HAP-1 (cell line): ENCODE data around the gene SLC9C1.

ENCODE experiments used
- DNase-seq, 2 experiments: peaks; one replicate each; pipeline ENCODE4 v3.0.0-alpha.2; 2016 to 2020; ENCODE audit warnings: low spot score in 2 of 2
- H3K27me3 ChIP-seq: fragments of 250-450 bp; sonication (Bioruptor Pico); 2 replicates; pipeline ENCODE4 v1.5.1; 2020; ENCODE audit warnings: low read depth, mild to moderate bottlenecking, moderate library complexity
- H3K36me3 ChIP-seq: fragments of 250-450 bp; sonication (Bioruptor Pico); replicated peaks from 2 replicates; pipeline ENCODE4 v1.5.1; 2020; ENCODE audit warnings: mild to moderate bottlenecking
- H3K4me1 ChIP-seq: fragments of 250-450 bp; sonication (Bioruptor Pico); 2 replicates; pipeline ENCODE4 v1.5.1; 2020; ENCODE audit warnings: mild to moderate bottlenecking
- H3K4me3 ChIP-seq: fragments of 250-450 bp; sonication (Bioruptor Pico); 2 replicates; pipeline ENCODE4 v1.5.1; 2020; ENCODE audit warnings: mild to moderate bottlenecking, moderate library complexity
- H3K9me3 ChIP-seq: fragments of 250-450 bp; sonication (Bioruptor Pico); 2 replicates; pipeline ENCODE4 v1.5.1; 2020; ENCODE audit warnings: mild to moderate bottlenecking, moderate library complexity
- in situ Hi-C: fragments of 300-500 bp; cut with MboI; formaldehyde crosslinking; loops from 3 replicates; pipeline ENCODE4 v1.14.3; 2020; ENCODE audit warnings: low sequenced_read_pairs, inconsistent platforms, mixed read lengths

SLC9C1 gene

GRCh38 chr3:112293368-112294321, at the start of gene SLC9C1:
SLC9C1 (minus strand) TSS chr3:112294216; CDS start chr3:112286791, 7,425 bp downstream.
- H3K4me3 ChIP-seq: no peak within 1 kb of the TSS
- peak; percentile 70 to 71 for DNase-seq
- H3K36me3 ChIP-seq: no peaks in the 10 kb centered on the region
- no peaks in the 10 kb centered on the region for H3K27me3 ChIP-seq
- peaks cover 26% of the 10 kb centered on the region for H3K4me1 ChIP-seq
- in situ Hi-C loops: loop anchor here (25.0 kb wide), 1 partner anchor 181 kb away; no protein-coding TSS in a partner anchor
- H3K9me3 ChIP-seq: no peaks in the 10 kb centered on the region

GRCh38 chr3:112341386-112341785, 47.4 kb upstream of the SLC9C1 start:
- H3K36me3 ChIP-seq: no peaks in the 10 kb centered on the region
- no peak overlapping the region for H3K4me3 ChIP-seq
- in situ Hi-C loops: no loop called here
- H3K9me3 ChIP-seq: no peaks in the 10 kb centered on the region
- H3K4me1 ChIP-seq: no peaks in the 10 kb centered on the region
- H3K27me3 ChIP-seq: no peaks in the 10 kb centered on the region
- DNase-seq: no peak

DNA sequence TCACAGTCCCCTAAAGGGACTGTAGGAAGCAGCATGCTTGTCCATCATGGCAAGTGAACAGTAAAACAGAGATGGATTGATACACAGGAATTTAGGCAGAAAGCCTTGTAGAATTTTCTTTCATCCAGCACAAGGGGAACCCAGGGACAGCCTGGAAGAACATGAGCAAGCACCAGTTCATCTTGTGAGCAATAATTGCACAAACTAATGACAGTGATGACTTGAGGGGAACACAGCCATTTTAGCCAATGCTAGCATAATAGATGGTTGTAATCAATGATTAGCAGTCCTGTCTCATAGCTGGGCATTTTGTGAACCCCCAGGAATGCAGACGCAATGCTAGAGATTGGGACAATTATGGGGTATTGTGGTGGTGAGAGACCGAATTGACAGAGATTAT, 45.6 kb upstream of the SLC9C1 start:
- no peaks in the 10 kb centered on the region for H3K36me3 ChIP-seq
- in situ Hi-C loops: loop anchor here (10.0 kb wide), 1 partner anchor 185 kb away; no protein-coding TSS in a partner anchor
- no peak for DNase-seq
- H3K4me3 ChIP-seq: no peak overlapping the region
- no peaks in the 10 kb centered on the region for H3K27me3 ChIP-seq
- H3K4me1 ChIP-seq: no peaks in the 10 kb centered on the region
- no peaks in the 10 kb centered on the region for H3K9me3 ChIP-seq

DNA sequence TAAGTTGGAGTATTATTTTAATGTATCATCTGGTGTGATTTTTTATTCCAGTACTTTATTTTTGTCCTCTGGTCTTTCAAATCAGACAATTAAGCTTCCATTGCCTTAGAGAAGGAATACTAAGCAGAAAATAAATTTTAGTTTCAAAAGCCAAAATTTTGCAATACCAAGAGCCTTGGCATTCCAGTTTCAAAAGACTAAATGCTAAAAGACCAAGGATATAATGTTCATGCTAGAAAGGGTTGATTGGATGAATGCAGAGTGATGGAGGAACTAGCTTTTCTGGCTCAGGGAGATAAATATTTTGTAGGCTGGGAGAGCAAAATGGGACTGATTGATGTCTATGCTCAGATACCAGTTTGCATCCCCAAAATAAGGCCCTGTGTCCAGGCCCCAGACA, 45.1 kb upstream of the SLC9C1 start:
- Histone ChIP-seq H3K36me3 (no peaks in the 10 kb centered on the region), H3K9me3 (no peaks in the 10 kb centered on the region), H3K4me1 (no peaks in the 10 kb centered on the region; the same call in 1 of the 2 replicates), H3K27me3 (no peaks in the 10 kb centered on the region), H3K4me3 (no peak overlapping the region)
- in situ Hi-C loops: loop anchor here (10.0 kb wide), 1 partner anchor 186 kb away; no protein-coding TSS in a partner anchor
- DNase-seq: no peak

DNA sequence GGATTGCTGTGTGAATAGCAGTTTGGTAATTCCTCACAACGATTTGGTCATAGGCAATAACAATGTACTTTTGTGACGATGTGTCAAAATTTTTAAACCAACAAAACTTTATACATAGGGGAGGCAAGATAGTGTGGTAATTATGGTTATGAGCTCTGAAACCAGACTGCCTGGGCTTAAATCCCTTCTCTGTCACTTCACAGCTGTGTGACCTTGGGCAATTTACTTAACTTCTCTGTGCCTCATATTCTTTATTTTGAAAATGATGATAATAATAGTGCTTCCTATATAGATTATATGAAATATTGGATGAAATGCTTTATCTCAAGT, 44.7 kb upstream of the SLC9C1 start:
- Histone ChIP-seq H3K36me3 (no peaks in the 10 kb centered on the region), H3K4me3 (no peak overlapping the region), H3K9me3 (no peaks in the 10 kb centered on the region), H3K27me3 (no peaks in the 10 kb centered on the region), H3K4me1 (peaks cover 4% of the 10 kb centered on the region)
- in situ Hi-C loops: loop anchor here (10.0 kb wide), 1 partner anchor 186 kb away; no protein-coding TSS in a partner anchor
- DNase-seq: no peak

DNA sequence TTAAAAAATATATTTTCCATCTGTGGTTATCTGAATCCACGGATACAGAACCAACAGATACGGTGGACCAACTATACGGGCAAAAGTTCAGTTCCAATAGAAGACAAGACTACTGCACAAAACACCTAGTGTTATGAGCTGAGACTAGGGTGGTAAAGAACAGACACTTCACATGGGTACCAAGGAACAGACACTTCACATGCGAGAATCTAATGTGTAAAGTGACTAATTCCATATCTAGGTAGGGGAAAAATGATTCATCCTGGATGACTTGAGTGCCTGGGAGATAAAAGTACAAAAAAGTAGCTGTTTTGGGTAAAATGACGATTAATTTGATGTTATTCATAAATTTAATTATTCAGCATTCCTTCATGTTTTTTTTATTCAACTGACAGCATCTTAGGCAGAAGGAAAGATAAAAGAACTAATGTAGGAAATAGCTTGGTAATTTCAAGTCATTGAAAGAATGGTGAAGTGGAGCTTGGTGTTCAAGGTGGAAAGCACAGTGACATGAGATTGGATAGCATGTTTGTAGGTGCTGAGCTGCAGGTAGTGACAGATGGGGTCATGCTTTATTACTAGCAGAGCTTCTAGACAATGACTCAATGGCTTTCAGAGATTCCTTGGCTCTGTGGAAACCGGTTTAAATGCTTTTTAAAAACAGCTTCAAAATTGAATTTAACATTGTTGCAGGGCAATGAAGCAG, 44.2 kb upstream of the SLC9C1 start:
- Histone ChIP-seq H3K36me3 (no peaks in the 10 kb centered on the region), H3K4me3 (no peak overlapping the region), H3K4me1 (peaks cover 5% of the 10 kb centered on the region), H3K9me3 (no peaks in the 10 kb centered on the region), H3K27me3 (no peaks in the 10 kb centered on the region)
- in situ Hi-C loops: loop anchor here (10.0 kb wide), 1 partner anchor 187 kb away; no protein-coding TSS in a partner anchor
- no peak for DNase-seq

DNA sequence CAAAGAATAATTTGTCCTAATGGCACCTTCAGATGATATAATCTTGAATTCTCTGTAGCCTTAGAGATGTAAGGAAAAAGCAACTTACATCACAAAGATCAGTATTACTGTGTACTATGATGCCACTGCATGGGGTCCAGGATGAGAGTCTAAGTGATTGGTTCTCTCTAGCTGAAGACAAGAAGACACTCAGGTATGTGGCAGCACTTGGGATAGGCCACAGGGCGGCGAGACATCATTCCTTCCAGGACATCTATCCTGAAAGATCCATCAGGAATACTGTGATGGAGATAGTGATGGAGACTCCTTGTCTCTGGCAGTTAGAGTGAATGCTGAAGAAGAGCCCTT, 41.4 kb upstream of the SLC9C1 start:
- Histone ChIP-seq H3K27me3 (no peaks in the 10 kb centered on the region), H3K9me3 (no peaks in the 10 kb centered on the region), H3K36me3 (no peaks in the 10 kb centered on the region), H3K4me1 (peaks cover 5% of the 10 kb centered on the region), H3K4me3 (no peak overlapping the region)
- DNase-seq: no peak
- in situ Hi-C loops: loop anchor here (10.0 kb wide), 1 partner anchor 189 kb away; no protein-coding TSS in a partner anchor

- no peak for DNase-seq
- Histone ChIP-seq H3K4me3 (no peak overlapping the region), H3K27me3 (no peaks in the 10 kb centered on the region), H3K36me3 (no peaks in the 10 kb centered on the region), H3K9me3 (no peaks in the 10 kb centered on the region), H3K4me1 (peaks cover 5% of the 10 kb centered on the region)
- in situ Hi-C loops: loop anchor here (10.0 kb wide), 1 partner anchor 190 kb away; no protein-coding TSS in a partner anchor
Measured at GRCh38 chr3:112334691-112335433, 40.8 kb upstream of the SLC9C1 start.

DNA sequence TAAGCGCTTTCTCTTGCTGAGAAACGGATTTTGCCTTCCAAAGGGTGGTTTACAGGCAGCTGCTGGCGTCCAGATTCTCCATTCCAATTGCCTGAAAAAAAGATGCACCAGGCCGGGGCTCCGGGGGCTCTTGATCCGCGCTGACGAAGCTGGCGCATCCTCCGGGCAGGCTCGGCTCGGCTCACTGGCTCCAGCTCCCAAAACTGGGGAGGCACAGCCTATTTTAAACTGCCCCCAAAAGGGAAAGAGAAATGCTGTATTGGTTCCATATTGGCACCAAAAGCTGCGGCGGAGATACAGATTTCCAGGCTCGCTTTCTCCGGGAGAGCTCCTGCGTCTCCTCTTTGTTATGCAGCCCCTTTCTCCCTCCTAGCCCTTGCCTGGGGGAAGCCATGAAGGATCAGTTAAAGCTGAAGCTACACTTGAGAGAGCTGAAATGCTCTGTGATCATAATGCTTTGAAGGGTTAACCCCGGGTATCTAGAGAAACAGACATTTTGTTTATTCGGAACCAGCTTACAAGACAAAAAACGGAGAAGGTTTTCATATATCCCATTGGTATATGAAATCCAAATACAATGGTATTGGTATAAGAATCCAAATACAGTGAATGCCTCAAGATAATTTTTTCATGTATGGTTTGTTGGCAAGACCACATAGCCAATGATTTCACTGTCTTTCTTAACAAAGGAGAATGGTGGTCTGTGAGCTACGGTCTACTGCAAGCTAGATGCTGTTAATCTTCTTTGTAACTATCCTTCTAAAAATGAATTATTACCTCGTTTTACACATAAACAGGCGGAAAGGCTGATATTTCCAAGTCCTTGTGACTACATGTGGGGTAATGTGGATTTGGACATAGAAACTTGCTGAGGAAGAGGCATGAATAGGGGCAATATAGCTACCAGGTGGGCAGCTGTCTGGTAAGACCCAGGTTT, 39.6 kb upstream of the SLC9C1 start:
- DNase-seq: peak; percentile 71 to 78
- Histone ChIP-seq H3K27me3 (no peaks in the 10 kb centered on the region), H3K36me3 (no peaks in the 10 kb centered on the region), H3K4me3 (peak overlapping the region; percentile 40), H3K9me3 (no peaks in the 10 kb centered on the region), H3K4me1 (peaks cover 5% of the 10 kb centered on the region)
- in situ Hi-C loops: loop anchor here (10.0 kb wide), 1 partner anchor 191 kb away; no protein-coding TSS in a partner anchor

DNA sequence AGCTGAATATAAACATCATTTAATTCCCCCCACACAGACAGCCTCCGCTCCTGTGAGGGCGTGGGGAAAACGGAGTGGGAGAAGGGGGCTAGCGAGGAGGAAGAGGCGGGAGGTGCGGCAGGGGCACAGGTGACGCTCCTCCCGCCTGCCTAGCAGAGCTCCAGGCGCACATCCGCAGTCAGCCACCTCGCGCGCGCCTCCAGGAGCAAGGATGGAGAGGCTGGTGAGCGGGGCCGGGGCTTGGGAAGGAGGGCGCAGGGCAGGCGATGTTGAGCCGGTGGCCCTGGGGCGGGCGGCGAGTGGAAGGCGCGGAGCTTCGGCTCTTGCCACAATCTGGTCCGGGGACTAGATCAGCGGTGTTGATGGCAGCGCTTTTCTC, 39.0 kb upstream of the SLC9C1 start, which contains the start of gene CD200:
Gene CD200, plus strand, starts transcription at position 155 of the 379 bp plus-strand sequence. Its CDS starts 57 bp downstream, at position 212.
- Histone ChIP-seq H3K36me3 (no peaks in the 10 kb centered on the region), H3K9me3 (no peaks in the 10 kb centered on the region), H3K4me1 (peaks cover 5% of the 10 kb centered on the region), H3K4me3 (peak within 1 kb of the TSS; percentile 40), H3K27me3 (no peaks in the 10 kb centered on the region)
- peak; percentile 56 to 82 for DNase-seq
- in situ Hi-C loops: loop anchor here (10.0 kb wide), 1 partner anchor 192 kb away; no protein-coding TSS in a partner anchor

- DNase-seq: no peak
- Histone ChIP-seq H3K4me3 (no peak overlapping the region), H3K9me3 (no peaks in the 10 kb centered on the region), H3K4me1 (peaks cover 7% of the 10 kb centered on the region), H3K36me3 (no peaks in the 10 kb centered on the region), H3K27me3 (no peaks in the 10 kb centered on the region)
- in situ Hi-C loops: loop anchor here (10.0 kb wide), 1 partner anchor 193 kb away; no protein-coding TSS in a partner anchor
Measured at GRCh38 chr3:112331851-112332250, 37.8 kb upstream of the SLC9C1 start.

DNA sequence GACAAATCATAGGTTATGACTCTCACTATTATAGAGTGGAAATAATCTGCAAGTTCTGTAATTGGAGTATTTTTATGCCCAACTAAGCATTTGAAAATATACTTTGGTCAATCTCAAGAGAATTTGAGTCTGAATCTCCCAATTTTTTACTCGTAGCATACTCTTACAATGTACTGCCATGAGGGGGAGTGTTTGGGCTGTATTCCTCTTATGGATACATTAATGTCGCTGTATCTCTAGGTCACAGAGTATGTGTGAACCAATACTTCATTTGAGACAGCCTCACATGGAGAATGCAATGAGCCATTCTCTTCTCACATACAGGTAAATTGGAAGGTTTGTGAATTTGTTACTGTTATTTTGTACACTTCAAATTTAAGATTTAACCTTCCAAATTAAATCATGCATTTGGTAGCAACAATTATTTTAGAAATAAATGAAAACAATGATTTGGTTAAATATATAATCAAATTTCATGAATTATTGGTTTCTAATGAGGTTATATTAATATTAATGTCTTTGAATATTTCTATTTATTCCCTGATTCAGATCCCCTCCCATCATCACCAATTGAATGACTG, 33.4 kb upstream of the SLC9C1 start:
- Histone ChIP-seq H3K27me3 (no peaks in the 10 kb centered on the region; the same call in 1 of the 2 replicates), H3K4me3 (no peak overlapping the region), H3K4me1 (peaks cover 2% of the 10 kb centered on the region; the same call in 1 of the 2 replicates), H3K9me3 (no peaks in the 10 kb centered on the region), H3K36me3 (no peaks in the 10 kb centered on the region)
- in situ Hi-C loops: no loop called here
- peak; percentile 56 to 77 for DNase-seq
